H9 (cell line): ENCODE results near the gene DPF1. TPM values are rescaled to one million over a fixed set of nuclear protein-coding genes. Genes with fewer than 3 reads are reported as not detected.

Experiments used
- DNase-seq: peaks from one replicate; pipeline ENCODE4 v3.0.0-alpha.2; 2017
- H2AFZ ChIP-seq: one replicate; pipeline ENCODE4 v1.6.1; 2013; ENCODE audit warnings: mild to moderate bottlenecking, low read length, control low read depth, moderate library complexity
- H2AK5ac ChIP-seq: 2 replicates; pipeline ENCODE4 v1.6.1; 2013; ENCODE audit warnings: low read length, control low read depth, mixed read lengths; ENCODE audit not compliant: insufficient read length
- H2BK120ac ChIP-seq: one replicate; pipeline ENCODE4 v1.6.1; 2013; ENCODE audit warnings: low read depth, mild to moderate bottlenecking, low read length, control low read depth, inconsistent platforms; ENCODE audit not compliant: poor library complexity, severe bottlenecking
- H2BK12ac ChIP-seq: 2 replicates; pipeline ENCODE4 v1.6.1; 2013; ENCODE audit warnings: low read length, control low read depth, mixed read lengths, low read depth; ENCODE audit not compliant: insufficient read length
- H2BK15ac ChIP-seq: 2 replicates; pipeline ENCODE4 v1.6.1; 2013; ENCODE audit warnings: low read depth, low read length, control low read depth
- H2BK20ac ChIP-seq: one replicate; pipeline ENCODE4 v1.6.1; 2013; ENCODE audit warnings: low read depth, mild to moderate bottlenecking, low read length, control low read depth, inconsistent platforms; ENCODE audit not compliant: poor library complexity, severe bottlenecking
- H2BK5ac ChIP-seq: 2 replicates; pipeline ENCODE4 v1.6.1; 2013; ENCODE audit warnings: low read length, control low read depth, mixed read lengths; ENCODE audit not compliant: insufficient read length
- H3K14ac ChIP-seq: 2 replicates; pipeline ENCODE4 v1.6.1; 2013; ENCODE audit warnings: low read length, control low read depth; ENCODE audit not compliant: insufficient read depth
- H3K18ac ChIP-seq: 2 replicates; pipeline ENCODE4 v1.6.1; 2013; ENCODE audit warnings: low read depth, mild to moderate bottlenecking, mixed read lengths, low read length, control low read depth; ENCODE audit not compliant: insufficient read length
- H3K23ac ChIP-seq: 2 replicates; pipeline ENCODE4 v1.6.1; 2013; ENCODE audit warnings: low read length, control low read depth, mixed read lengths, low read depth; ENCODE audit not compliant: insufficient read length
- H3K23me2 ChIP-seq: 2 replicates; pipeline ENCODE4 v1.6.1; 2013; ENCODE audit warnings: low read depth, mild to moderate bottlenecking, mixed read lengths, low read length, control low read depth; ENCODE audit not compliant: insufficient read length, poor library complexity, severe bottlenecking
- H3K27ac ChIP-seq: 2 replicates; pipeline ENCODE4 v1.5.1; 2013; ENCODE audit warnings: low read length, control low read depth, mixed read lengths, low read depth; ENCODE audit not compliant: insufficient read length
- H3K27me3 ChIP-seq: 2 replicates; pipeline ENCODE4 v1.6.1; 2013; ENCODE audit warnings: low read length, control low read depth, inconsistent platforms; ENCODE audit not compliant: insufficient read depth
- H3K4ac ChIP-seq: 2 replicates; pipeline ENCODE4 v1.6.1; 2013; ENCODE audit warnings: low read depth, mild to moderate bottlenecking, control low read depth, inconsistent platforms, low read length, moderate library complexity
- H3K4me1 ChIP-seq: 2 replicates; pipeline ENCODE4 v1.6.1; 2013; ENCODE audit warnings: low read length, control low read depth, inconsistent platforms; ENCODE audit not compliant: insufficient read depth
- H3K4me2 ChIP-seq: 2 replicates; pipeline ENCODE4 v1.6.1; 2013; ENCODE audit warnings: low read length, control low read depth, mixed read lengths; ENCODE audit not compliant: insufficient read length, insufficient read depth
- H3K56ac ChIP-seq: 2 replicates; pipeline ENCODE4 v1.6.1; 2013; ENCODE audit warnings: low read depth, mild to moderate bottlenecking, mixed read lengths, low read length, control low read depth; ENCODE audit not compliant: insufficient read length
- H3K79me1 ChIP-seq: 2 replicates; pipeline ENCODE4 v1.6.1; 2013; ENCODE audit warnings: low read depth, mild to moderate bottlenecking, moderate library complexity, low read length, control low read depth, inconsistent platforms; ENCODE audit not compliant: insufficient read depth, poor library complexity, severe bottlenecking
- H3K79me2 ChIP-seq: 2 replicates; pipeline ENCODE4 v1.6.1; 2013; ENCODE audit warnings: low read length, control low read depth, inconsistent platforms; ENCODE audit not compliant: insufficient read depth
- H3K9ac ChIP-seq: 2 replicates; pipeline ENCODE4 v1.6.1; 2013; ENCODE audit warnings: low read length, control low read depth, mixed read lengths; ENCODE audit not compliant: insufficient read length; ENCODE audit errors: extremely low read depth
- H3K9me3 ChIP-seq: one replicate; pipeline ENCODE4 v1.6.1; 2013; ENCODE audit warnings: low read depth, low read length, inconsistent platforms; ENCODE audit not compliant: control insufficient read depth
- H3T11ph ChIP-seq: one replicate; pipeline ENCODE4 v1.6.1; 2013; ENCODE audit warnings: mild to moderate bottlenecking, low read length, control low read depth, inconsistent platforms
- H4K20me1 ChIP-seq: one replicate; pipeline ENCODE4 v1.6.1; 2013; ENCODE audit not compliant: control insufficient read depth, insufficient read length, insufficient read depth
- H4K5ac ChIP-seq: 2 replicates; pipeline ENCODE4 v1.6.1; 2013; ENCODE audit warnings: low read depth, mild to moderate bottlenecking, mixed read lengths, low read length, control low read depth; ENCODE audit not compliant: insufficient read length
- H4K8ac ChIP-seq: replicated peaks from 2 replicates; pipeline ENCODE4 v1.6.1; 2013; ENCODE audit warnings: low read length, control low read depth, mixed read lengths, low read depth; ENCODE audit not compliant: insufficient read length
- H4K91ac ChIP-seq: 2 replicates; pipeline ENCODE4 v1.6.1; 2013; ENCODE audit warnings: low read depth, mild to moderate bottlenecking, moderate library complexity, mixed read lengths, low read length, control low read depth; ENCODE audit not compliant: insufficient read length
- H3K27ac Mint-ChIP-seq, 3 experiments: 2 replicates in 2 of 3; 3 replicates in 1 of 3; pipeline ENCODE4 v1.8.0; 2020 to 2021; ENCODE audit warnings: mixed read lengths in 3 of 3, mild to moderate bottlenecking in 1 of 3, moderate library complexity in 1 of 3
- H3K27me3 Mint-ChIP-seq: 2 replicates; pipeline ENCODE4 v1.8.0; 2021; ENCODE audit warnings: low read depth, mild to moderate bottlenecking, moderate library complexity, mixed read lengths
- H3K36me3 Mint-ChIP-seq, 3 experiments: 2 replicates in 2 of 3; 3 replicates in 1 of 3; pipeline ENCODE4 v1.8.0; 2020 to 2021; ENCODE audit warnings: low read depth in 3 of 3, mixed read lengths in 3 of 3; ENCODE audit not compliant: insufficient read depth in 1 of 3
- H3K4me1 Mint-ChIP-seq, 2 experiments: 2 replicates each; pipeline ENCODE4 v1.8.0; 2020; ENCODE audit warnings: mixed read lengths in 2 of 2
- H3K4me3 Mint-ChIP-seq, 2 experiments: 2 replicates in 1 of 2; 3 replicates in 1 of 2; pipeline ENCODE4 v1.8.0; 2020 to 2021; ENCODE audit warnings: mild to moderate bottlenecking in 2 of 2, mixed read lengths in 2 of 2, moderate library complexity in 1 of 2
- H3K9me3 Mint-ChIP-seq, 2 experiments: 2 replicates in 1 of 2; 3 replicates in 1 of 2; pipeline ENCODE4 v1.8.0; 2020; ENCODE audit warnings: mild to moderate bottlenecking in 2 of 2, mixed read lengths in 2 of 2, moderate library complexity in 1 of 2
- CTCF ChIP-seq: fragments of 200-600 bp; sonication (generic); conservative IDR thresholded peaks from 3 replicates; pipeline ENCODE4 v1.8.0; 2021; ENCODE audit warnings: antibody characterized with exemption, mild to moderate bottlenecking
- WGBS: extraction: QIAGEN DNeasy Blood & Tissue Kit; methylation state at CpG from one replicate; pipeline ENCODE4 v1.1.7; 2013; ENCODE audit warnings: missing lambda C conversion rate, low lambda C conversion rate, mixed read lengths; ENCODE audit not compliant: insufficient read length; ENCODE audit errors: extremely low coverage; 5-methylcytosine and 5-hydroxymethylcytosine counted together
- total RNA-seq: library from RNA; stranded (reverse); gene quantifications from 2 replicates; pipeline ENCODE4 v1.2.1, GENCODE V29; 2021

DPF1 gene
- total RNA-seq, 1 experiment from 2014 or later = 12.0 TPM

GRCh38 chr19:38162094-38162493, 61.9 kb downstream of the DPF1 start:
- Histone ChIP-seq H3K79me1 (no peaks in the 10 kb centered on the region), H3K4me2 (no peak overlapping the region), H3K27me3 (no peaks in the 10 kb centered on the region; the same call in 1 of the 2 replicates), H3K18ac (no peak overlapping the region), H3K79me2 (no peaks in the 10 kb centered on the region), H2BK20ac (no peak overlapping the region), H2AFZ (no peak overlapping the region), H3K9ac (no peak overlapping the region), H4K91ac (no peak overlapping the region), H3K14ac (no peak overlapping the region), H3K23ac (no peak overlapping the region), H3K23me2 (no peaks in the 10 kb centered on the region), H4K5ac (no peak overlapping the region), H3K4ac (no peak overlapping the region), H4K20me1 (no peaks in the 10 kb centered on the region), H3K9me3 (peaks cover 12% of the 10 kb centered on the region), H2BK120ac (no peak overlapping the region), H3K56ac (no peak overlapping the region), H2BK5ac (no peak overlapping the region), H3T11ph (no peak overlapping the region), H2BK15ac (no peak overlapping the region), H2BK12ac (no peak overlapping the region), H2AK5ac (no peak overlapping the region), H3K4me1 (no peaks in the 10 kb centered on the region), H4K8ac (no peak overlapping the region), H3K27ac (no peak overlapping the region)
- peaks cover 8 to 18% of the 10 kb centered on the region in 2 experiments for H3K9me3 Mint-ChIP-seq
- no peaks in the 10 kb centered on the region for H3K4me1 Mint-ChIP-seq
- no CpG with 5 or more reads among the region's 5 CpGs for WGBS
- H3K4me3 Mint-ChIP-seq = no peak overlapping the region; a peak in 1 of 5 replicates
- H3K36me3 Mint-ChIP-seq = peaks cover 38 to 58% (median 49%) of the 10 kb centered on the region in 3 experiments
- TF ChIP-seq CTCF = no peak
- no peak for DNase-seq
- no peaks in the 10 kb centered on the region for H3K27me3 Mint-ChIP-seq
- no peak overlapping the region for H3K27ac Mint-ChIP-seq

Other genes starting within 250 kb of the DPF1 start
- 18.3 and 19.6 TPM in 2 replicates for gene PPP1R14A, start 32.2 kb upstream of the DPF1 start, total RNA-seq
- gene SPINT2, start 40.4 kb upstream of the DPF1 start, total RNA-seq = 283 and 287 TPM in 2 replicates
- gene C19orf33, start 80.0 kb upstream of the DPF1 start, total RNA-seq = 1.2 TPM in 1 of 2 replicates, not detected in the other
- 73.2 and 77.4 TPM in 2 replicates for gene YIF1B, start 91.7 kb upstream of the DPF1 start, total RNA-seq
- gene KCNK6, start 95.6 kb upstream of the DPF1 start, total RNA-seq = 5.4 and 6.5 TPM in 2 replicates
- gene CATSPERG, start 111.6 kb upstream of the DPF1 start, total RNA-seq = 3.0 and 3.7 TPM in 2 replicates
- 185 and 189 TPM in 2 replicates for gene PSMD8, start 150.3 kb upstream of the DPF1 start, total RNA-seq
- 1.5 and 2.4 TPM in 2 replicates for gene GGN, start 163.8 kb upstream of the DPF1 start, total RNA-seq
- 11.5 and 16.4 TPM in 2 replicates for gene SPRED3, start 164.5 kb upstream of the DPF1 start, total RNA-seq
- 15.0 and 16.4 TPM in 2 replicates for gene FAM98C, start 178.9 kb upstream of the DPF1 start, total RNA-seq
- 0.28 and 0.39 TPM in 2 replicates for gene RASGRP4, start 202.0 kb upstream of the DPF1 start, total RNA-seq
- gene RYR1, start 209.5 kb upstream of the DPF1 start, total RNA-seq = 8.4 and 8.9 TPM in 2 replicates